Astrocyte of the cerebellum (primary cell): Measurements from ENCODE around the gene WEE2.
A peak's percentile ranks its signal among the peaks of the same experiment; 100 is the strongest.
"Not testable (repeated sequence)": the region's sequence is repeated elsewhere in the genome, so short reads cannot be mapped to it uniquely, and the experiment has no call there.

Experiments
- DNase-seq: peaks from one replicate; pipeline ENCODE4 v3.0.0-alpha.2; 2011; ENCODE audit warnings: low read depth
- H3K4me3 ChIP-seq: 2 replicates; pipeline ENCODE4 v1.5.1; 2011; ENCODE audit warnings: mild to moderate bottlenecking, low read depth, low read length, moderate library complexity
- CTCF ChIP-seq: IDR thresholded peaks from 2 replicates; pipeline ENCODE4 v1.5.1; 2012; ENCODE audit warnings: low read length, low read depth, moderate library complexity, mild to moderate bottlenecking; ENCODE audit errors: missing control alignments
- in situ Hi-C: cut with HindIII; loops from 2 replicates; pipeline ENCODE4 v1.10.0; 2017; ENCODE audit warnings: low sequenced_read_pairs

The WEE2 gene

GRCh38 chr7:141748396-141748795 lies 40.2 kb downstream of the WEE2 start:
- no peak for DNase-seq
- in situ Hi-C loops = no loop called here
- H3K4me3 ChIP-seq = no peak overlapping the region
- TF ChIP-seq CTCF = no peak

GRCh38 chr7:141751904-141752303 lies 43.8 kb downstream of the WEE2 start:
- in situ Hi-C loops, H3K4me3 ChIP-seq, DNase-seq: not testable (repeated sequence)

- peak; percentile 11 for TF ChIP-seq CTCF
- no peak for DNase-seq
- in situ Hi-C loops = no loop called here
- H3K4me3 ChIP-seq = no peak overlapping the region
These were observed 44.5 kb downstream of the WEE2 start for GRCh38 chr7:141752634-141753033.

GRCh38 chr7:141754939-141755338 lies 46.8 kb downstream of the WEE2 start:
- in situ Hi-C loops = no loop called here
- no peak overlapping the region for H3K4me3 ChIP-seq
- TF ChIP-seq CTCF = peak; percentile 27
- DNase-seq = no peak

- TF ChIP-seq CTCF = no peak
- H3K4me3 ChIP-seq = no peak within 1 kb of the TSS
- no peak for DNase-seq
- in situ Hi-C loops = no loop called here
These were observed 55.6 kb downstream of the WEE2 start, which contains the start of gene TAS2R3 for GRCh38 chr7:141763797-141764196. Gene TAS2R3 (plus strand): TSS chr7:141764097. CDS start chr7:141764159, 62 bp downstream.

- in situ Hi-C loops, H3K4me3 ChIP-seq, DNase-seq: not testable (repeated sequence)
These were observed 62.0 kb downstream of the WEE2 start for GRCh38 chr7:141770083-141770583.

- no peak for TF ChIP-seq CTCF
- DNase-seq = no peak
- H3K4me3 ChIP-seq = no peak within 1 kb of the TSS
- in situ Hi-C loops = no loop called here
These were observed 68.2 kb downstream of the WEE2 start, which contains the start of gene TAS2R4 for GRCh38 chr7:141776374-141776773. Gene TAS2R4 (plus strand): TSS chr7:141776674. CDS start chr7:141778489, 1,815 bp downstream.
